H1 (cell line): ENCODE data around the gene WDR44. TPM values are rescaled to one million over a fixed set of nuclear protein-coding genes. Genes with fewer than 3 reads are reported as not detected.

Experiments used
- CTCF ChIA-PET: fragments of 300-600 bp; sonication (Branson Sonifier 250); formaldehyde crosslinking; loops from one replicate; lab custom pipeline; 2021; ENCODE audit not compliant: partially characterized antibody; lab: Charles Lee
- POLR2A ChIA-PET: fragments of 300-600 bp; sonication (Branson Sonifier 250); formaldehyde crosslinking; loops from one replicate; lab custom pipeline; 2021; ENCODE audit warnings: inconsistent platforms; ENCODE audit not compliant: partially characterized antibody; lab: Charles Lee
- DNase-seq, 2 experiments: peaks; one replicate each; pipeline versions ENCODE4 v3.0.0 to v3.0.0-alpha.2; 2010 to 2022; ENCODE audit warnings: low spot score in 2 of 2, low read depth in 1 of 2, mixed read lengths in 1 of 2
- FAIRE-seq: peaks from 2 replicates; lab custom pipeline; 2011; peaks lifted over from hg19 to GRCh38; lab: Jason Lieb, UNC
- H2AFZ ChIP-seq: 2 replicates; pipeline ENCODE4 v1.8.1; 2012; ENCODE audit warnings: low read length, inconsistent platforms
- H2AK5ac ChIP-seq: 2 replicates; pipeline ENCODE4 v1.6.1; 2013; ENCODE audit warnings: low read depth, low read length
- H2BK120ac ChIP-seq: replicated peaks from 2 replicates; pipeline ENCODE3; 2013; ENCODE audit warnings: low read depth, low read length, inconsistent platforms
- H2BK12ac ChIP-seq: 2 replicates; pipeline ENCODE4 v1.6.1; 2013; ENCODE audit warnings: low read depth, low read length
- H2BK15ac ChIP-seq: 2 replicates; pipeline ENCODE4 v1.6.1; 2013; ENCODE audit warnings: low read length
- H2BK20ac ChIP-seq: 2 replicates; pipeline ENCODE4 v1.6.1; 2013; ENCODE audit warnings: low read length
- H2BK5ac ChIP-seq: 2 replicates; pipeline ENCODE4 v1.6.1; 2013; ENCODE audit warnings: low read depth, low read length
- H3K14ac ChIP-seq: 2 replicates; pipeline ENCODE4 v1.6.1; 2013; ENCODE audit warnings: inconsistent platforms; ENCODE audit not compliant: insufficient read length
- H3K18ac ChIP-seq: 2 replicates; pipeline ENCODE4 v1.6.1; 2013; ENCODE audit warnings: low read length; ENCODE audit errors: extremely low read depth
- H3K23ac ChIP-seq: 2 replicates; pipeline ENCODE4 v1.6.1; 2013; ENCODE audit warnings: inconsistent platforms; ENCODE audit not compliant: insufficient read length
- H3K23me2 ChIP-seq: 2 replicates; pipeline ENCODE4 v1.6.1; 2013; ENCODE audit warnings: low read depth, low read length
- H3K27ac ChIP-seq: 2 replicates; pipeline ENCODE4 v1.6.1; 2011; ENCODE audit warnings: low read depth, low read length, inconsistent platforms
- H3K27me3 ChIP-seq, 4 experiments: replicated peaks in 1 of 4; 1 replicate in 1 of 4; 2 replicates in 3 of 4; pipeline versions ENCODE4 v1.6.1 to v1.8.1; 2011 to 2013; ENCODE audit warnings: low read length in 3 of 4, mild to moderate bottlenecking in 3 of 4, inconsistent platforms in 2 of 4, mixed read lengths in 2 of 4, moderate library complexity in 1 of 4; ENCODE audit not compliant: control insufficient read depth in 3 of 4, insufficient read depth in 3 of 4; ENCODE audit errors: extremely low read depth in 1 of 4
- H3K36me3 ChIP-seq, 4 experiments: 2 replicates each; pipeline versions ENCODE4 v1.6.1 to v1.8.1; 2011 to 2013; ENCODE audit warnings: mild to moderate bottlenecking in 4 of 4, low read length in 3 of 4, moderate library complexity in 2 of 4, control low read depth in 1 of 4, inconsistent platforms in 1 of 4; ENCODE audit not compliant: insufficient read depth in 4 of 4, control insufficient read depth in 2 of 4
- H3K4ac ChIP-seq: replicated peaks from 2 replicates; pipeline ENCODE3; 2013; ENCODE audit warnings: low read length, low read depth, mixed read lengths, inconsistent platforms; ENCODE audit not compliant: insufficient read length
- H3K4me1 ChIP-seq, 4 experiments: replicated peaks in 1 of 4; 1 replicate in 1 of 4; 2 replicates in 3 of 4; pipeline versions ENCODE4 v1.6.1 to v1.8.1; 2011 to 2013; ENCODE audit warnings: low read length in 3 of 4, inconsistent platforms in 2 of 4, mixed read lengths in 1 of 4; ENCODE audit not compliant: insufficient read depth in 4 of 4, control insufficient read depth in 3 of 4
- H3K4me2 ChIP-seq, 2 experiments: 2 replicates each; pipeline versions ENCODE4 v1.6.1 to v1.8.1; 2011 to 2013; ENCODE audit warnings: low read depth in 2 of 2, low read length in 2 of 2, control low read depth in 1 of 2, inconsistent platforms in 1 of 2, mild to moderate bottlenecking in 1 of 2; ENCODE audit not compliant: insufficient read depth in 1 of 2
- H3K4me3 ChIP-seq, 4 experiments: fragments of 200-600, 300-600 bp in 1 of 4; sonication (generic), shearing (Covaris generic), sonication (Bioruptor Twin) in 1 of 4; 2 replicates each; pipeline versions ENCODE4 v1.5.1 to v1.8.1; 2011 to 2016; ENCODE audit warnings: low read length in 4 of 4, low read depth in 3 of 4, control low read depth in 2 of 4, inconsistent platforms in 2 of 4, mild to moderate bottlenecking in 2 of 4, mixed read lengths in 1 of 4, moderate library complexity in 1 of 4; ENCODE audit not compliant: insufficient read depth in 2 of 4; ENCODE audit errors: extremely low read depth in 1 of 4
- H3K56ac ChIP-seq: replicated peaks from 2 replicates; pipeline ENCODE3; 2013; ENCODE audit warnings: low read depth, mild to moderate bottlenecking, mixed read lengths, low read length, inconsistent platforms; ENCODE audit not compliant: insufficient read length
- H3K79me1 ChIP-seq: 2 replicates; pipeline ENCODE4 v1.6.1; 2013; ENCODE audit warnings: low read depth, low read length, control low read depth
- H3K79me2 ChIP-seq, 2 experiments: 2 replicates each; pipeline versions ENCODE4 v1.6.1 to v1.8.1; 2012 to 2013; ENCODE audit warnings: low read length in 2 of 2, mild to moderate bottlenecking in 2 of 2, inconsistent platforms in 1 of 2; ENCODE audit not compliant: insufficient read depth in 2 of 2, control insufficient read depth in 1 of 2
- H3K9ac ChIP-seq, 4 experiments: replicated peaks in 1 of 4; 1 replicate in 1 of 4; 2 replicates in 3 of 4; pipeline versions ENCODE4 v1.6.1 to v1.8.1; 2011 to 2013; ENCODE audit warnings: low read depth in 3 of 4, low read length in 3 of 4, control low read depth in 2 of 4, mild to moderate bottlenecking in 2 of 4, moderate library complexity in 2 of 4, inconsistent platforms in 1 of 4; ENCODE audit errors: extremely low read depth in 1 of 4
- H3K9me3 ChIP-seq, 2 experiments: 2 replicates each; pipeline versions ENCODE4 v1.6.1 to v1.8.1; 2012 to 2013; ENCODE audit warnings: mild to moderate bottlenecking in 2 of 2, moderate library complexity in 2 of 2, control low read depth in 1 of 2, inconsistent platforms in 1 of 2, low read depth in 1 of 2, low read length in 1 of 2, mixed read lengths in 1 of 2; ENCODE audit not compliant: insufficient read depth in 2 of 2
- H4K20me1 ChIP-seq, 2 experiments: replicated peaks in 1 of 2; 2 replicates each; pipeline versions ENCODE3 to v1.8.1; 2011 to 2013; ENCODE audit warnings: inconsistent platforms in 2 of 2, low read length in 2 of 2, mild to moderate bottlenecking in 1 of 2; ENCODE audit not compliant: insufficient read depth in 2 of 2, control insufficient read depth in 1 of 2
- H4K5ac ChIP-seq: 2 replicates; pipeline ENCODE4 v1.6.1; 2013; ENCODE audit warnings: low read length, low read depth, mixed read lengths, inconsistent platforms; ENCODE audit not compliant: insufficient read length
- H4K8ac ChIP-seq: 2 replicates; pipeline ENCODE4 v1.8.0; 2013; ENCODE audit warnings: mild to moderate bottlenecking, moderate library complexity, low read length, inconsistent platforms; ENCODE audit not compliant: insufficient read depth; ENCODE audit errors: extremely low read depth
- H4K91ac ChIP-seq: replicated peaks from 2 replicates; pipeline ENCODE3; 2013; ENCODE audit warnings: low read length, mixed read lengths, inconsistent platforms; ENCODE audit not compliant: insufficient read length
- ATF2 ChIP-seq: IDR thresholded peaks from 2 replicates; pipeline ENCODE4 v1.6.1; 2012; ENCODE audit warnings: low read length, inconsistent platforms
- CTBP2 ChIP-seq: IDR thresholded peaks from 2 replicates; pipeline ENCODE4 v1.7.0; 2011; ENCODE audit warnings: borderline replicate concordance, mild to moderate bottlenecking, moderate library complexity, mixed read lengths, low read length; ENCODE audit not compliant: insufficient read depth, insufficient read length
- JUN ChIP-seq: IDR thresholded peaks from 2 replicates; pipeline ENCODE4 v1.6.1; 2011; ENCODE audit warnings: low read depth, mild to moderate bottlenecking, improper control_type of control experiment, low read length
- RAD21 ChIP-seq, 2 experiments: IDR thresholded peaks in 1 of 2; conservative IDR thresholded peaks in 1 of 2; 2 replicates each; pipeline ENCODE4 v1.6.1; 2011; ENCODE audit warnings: low read depth in 2 of 2, low read length in 2 of 2, improper control_type of control experiment in 1 of 2, inconsistent platforms in 1 of 2, mild to moderate bottlenecking in 1 of 2, moderate library complexity in 1 of 2
- RBBP5 ChIP-seq: IDR thresholded peaks from 2 replicates; pipeline ENCODE4 v1.7.1; 2012; ENCODE audit warnings: low read depth, mild to moderate bottlenecking, inconsistent platforms, low read length, moderate library complexity, borderline replicate concordance
- RFX5 ChIP-seq: IDR thresholded peaks from 2 replicates; pipeline ENCODE4 v1.6.1; 2011; ENCODE audit warnings: low read depth, low read length, improper control_type of control experiment, borderline replicate concordance
- SRF ChIP-seq: IDR thresholded peaks from 2 replicates; pipeline ENCODE4 v1.6.1; 2011; ENCODE audit warnings: mild to moderate bottlenecking, low read depth, low read length, moderate library complexity
- TAF7 ChIP-seq: optimal IDR thresholded peaks from 2 replicates; pipeline ENCODE3; 2011; ENCODE audit warnings: low read depth, mild to moderate bottlenecking, inconsistent platforms, low read length, moderate library complexity, borderline replicate concordance
- TBP ChIP-seq: IDR thresholded peaks from 2 replicates; pipeline ENCODE4 v1.6.1; 2011; ENCODE audit warnings: low read depth, low read length, improper control_type of control experiment
- whole genome bisulfite sequencing, 2 experiments: shearing (Covaris generic) in 1 of 2; methylation state at CpG; one replicate each; pipeline versions ENCODE4 v1.1.6 to v1.1.7; 2013 to 2015; ENCODE audit warnings: low lambda C conversion rate in 2 of 2, mixed read lengths in 2 of 2, inconsistent platforms in 1 of 2, low coverage in 1 of 2, missing lambda C conversion rate in 1 of 2; ENCODE audit not compliant: insufficient replicate concordance in 2 of 2, insufficient coverage in 1 of 2, insufficient read length in 1 of 2; ENCODE audit errors: extremely low coverage in 1 of 2, missing lambda C conversion rate in 1 of 2; 5-methylcytosine and 5-hydroxymethylcytosine counted together
- polyA plus RNA-seq, 7 experiments: library from polyadenylated mRNA; depleted of rRNA in 3 of 7; stranded (reverse) in 5 of 7; unstranded in 2 of 7; fragments of >200 nt in 5 of 7; fragments of 200-250 nt in 2 of 7; gene quantifications; 1 replicate in 5 of 7; 2 replicates in 1 of 7; 4 replicates in 1 of 7; pipeline versions ENCODE4 v1.2.1 to v1.2.3, GENCODE V29; 2011 to 2013; ENCODE audit warnings: missing spikeins in 2 of 7, mixed read lengths in 2 of 7
- total RNA-seq: library from RNA; stranded (reverse); fragmentation: NEBNext Ultra II Directional; extraction: Animal tissue kit (Norgen Biotek cat#: 25700); gene quantifications from 2 replicates; pipeline ENCODE4 v1.2.1, GENCODE V29; 2021

Gene WDR44
- total and polyA plus RNA-seq, 2 of the 8 experiments (the other 6 are each of a cell fraction or from before 2014, with no cell fraction given), result 5.1 to 17.2 TPM

- Histone ChIP-seq H4K91ac (no peak overlapping the region), H4K5ac (no peak overlapping the region), H3K4me3 (no peak overlapping the region), H3K4ac (no peak overlapping the region), H2AFZ (no peak overlapping the region), H2BK120ac (no peak overlapping the region), H2BK12ac (no peak overlapping the region), H3K56ac (no peak overlapping the region), H3K9me3 (no peaks in the 10 kb centered on the region), H3K79me1 (no peaks in the 10 kb centered on the region), H3K4me1 (no peaks in the 10 kb centered on the region), H3K23ac (no peak overlapping the region), H3K9ac (no peak overlapping the region), H2AK5ac (no peak overlapping the region), H2BK15ac (no peak overlapping the region), H3K18ac (no peak overlapping the region), H3K79me2 (no peaks in the 10 kb centered on the region), H2BK20ac (no peak overlapping the region), H3K27ac (no peak overlapping the region), H2BK5ac (no peak overlapping the region), H3K23me2 (no peaks in the 10 kb centered on the region), H4K20me1 (no peaks in the 10 kb centered on the region), H3K14ac (no peak overlapping the region), H3K36me3 (no peaks in the 10 kb centered on the region), H3K4me2 (no peak overlapping the region), H4K8ac (no peak overlapping the region), H3K27me3 (no peaks in the 10 kb centered on the region)
- ChIA-PET CTCF (interaction anchor here (1.5 kb wide), 1 partner anchor 12 kb away, joined by 6 read pairs; no protein-coding TSS in a partner anchor), POLR2A (no interaction called here)
- DNase-seq (no peak), FAIRE-seq (no peak)
- WGBS, 2 experiments, result 94% methylated on average over 2 of the region's 2 CpGs; no CpG with 5 or more reads in 1 of the 2 experiments
- TF ChIP-seq RAD21 (IDR thresholded peaks at IDR 0.05 in 1 of 2, conservative IDR thresholded peaks at IDR 0.05 in 1 of 2; ENCODE audit: low read depth in 2 of 2, low read length in 2 of 2) (no peak), TAF7 (no peak), ATF2 (no peak), SRF (no peak), RBBP5 (no peak), TBP (no peak), RFX5 (no peak), CTBP2 (no peak), JUN (no peak)
Measured at GRCh38 chrX:118337687-118338086, 8.2 kb upstream of the WDR44 start.
